Stimulated activated naive CD8-positive, alpha-beta T cell treated with anti-CD3 and anti-CD28 coated beads, Interleukin-15, Interleukin-2, amounts not matched to agents 100 ng/mL and 50 ng/mL, for 24 hours (primary cell): ENCODE measurements around the gene CACNA1C.

ENCODE experiments used
- H3K27ac Mint-ChIP-seq: one replicate; pipeline ENCODE4 v1.8.0; 2021; ENCODE audit warnings: mild to moderate bottlenecking, mixed read lengths
- H3K27me3 Mint-ChIP-seq: one replicate; pipeline ENCODE4 v1.8.0; 2021; ENCODE audit warnings: mixed read lengths
- H3K36me3 Mint-ChIP-seq: one replicate; pipeline ENCODE4 v1.8.0; 2021; ENCODE audit warnings: low read depth, mixed read lengths
- H3K4me1 Mint-ChIP-seq: one replicate; pipeline ENCODE4 v1.8.0; 2021; ENCODE audit warnings: low read depth, mixed read lengths
- H3K4me3 Mint-ChIP-seq: one replicate; pipeline ENCODE4 v1.8.0; 2021; ENCODE audit warnings: mild to moderate bottlenecking, mixed read lengths
- H3K9me3 Mint-ChIP-seq: one replicate; pipeline ENCODE4 v1.8.0; 2021; ENCODE audit warnings: mixed read lengths

The CACNA1C gene

GRCh38 chr12:2431810-2432209 lies 379.0 kb downstream of the CACNA1C start:
- Mint-ChIP-seq H3K36me3 (no peaks in the 10 kb centered on the region), H3K4me3 (no peak overlapping the region), H3K9me3 (no peaks in the 10 kb centered on the region), H3K4me1 (no peaks in the 10 kb centered on the region), H3K27ac (no peak overlapping the region), H3K27me3 (no peaks in the 10 kb centered on the region)

GRCh38 chr12:2432856-2433255 lies 380.1 kb downstream of the CACNA1C start:
- H3K27me3 Mint-ChIP-seq: no peaks in the 10 kb centered on the region
- no peaks in the 10 kb centered on the region for H3K4me1 Mint-ChIP-seq
- peaks cover 4% of the 10 kb centered on the region for H3K9me3 Mint-ChIP-seq
- no peak overlapping the region for H3K4me3 Mint-ChIP-seq
- H3K27ac Mint-ChIP-seq: no peak overlapping the region
- no peaks in the 10 kb centered on the region for H3K36me3 Mint-ChIP-seq

GRCh38 chr12:2435511-2435910 lies 382.7 kb downstream of the CACNA1C start:
- H3K27me3 Mint-ChIP-seq: no peaks in the 10 kb centered on the region
- H3K9me3 Mint-ChIP-seq: peaks cover 5% of the 10 kb centered on the region
- no peaks in the 10 kb centered on the region for H3K4me1 Mint-ChIP-seq
- no peak overlapping the region for H3K4me3 Mint-ChIP-seq
- no peak overlapping the region for H3K27ac Mint-ChIP-seq
- no peaks in the 10 kb centered on the region for H3K36me3 Mint-ChIP-seq

- Mint-ChIP-seq H3K27me3 (no peaks in the 10 kb centered on the region), H3K4me3 (no peak overlapping the region), H3K4me1 (no peaks in the 10 kb centered on the region), H3K27ac (no peak overlapping the region), H3K9me3 (peaks cover 5% of the 10 kb centered on the region), H3K36me3 (no peaks in the 10 kb centered on the region)
These were observed 386.7 kb downstream of the CACNA1C start for GRCh38 chr12:2439332-2440100.

GRCh38 chr12:2443776-2444175 lies 391.0 kb downstream of the CACNA1C start:
- Mint-ChIP-seq H3K4me1 (no peaks in the 10 kb centered on the region), H3K4me3 (no peak overlapping the region), H3K36me3 (no peaks in the 10 kb centered on the region), H3K27me3 (no peaks in the 10 kb centered on the region), H3K9me3 (no peaks in the 10 kb centered on the region), H3K27ac (no peak overlapping the region)

- no peaks in the 10 kb centered on the region for H3K4me1 Mint-ChIP-seq
- H3K27me3 Mint-ChIP-seq: no peaks in the 10 kb centered on the region
- H3K36me3 Mint-ChIP-seq: no peaks in the 10 kb centered on the region
- H3K4me3 Mint-ChIP-seq: no peak overlapping the region
- no peaks in the 10 kb centered on the region for H3K9me3 Mint-ChIP-seq
- no peak overlapping the region for H3K27ac Mint-ChIP-seq
These were observed 393.2 kb downstream of the CACNA1C start for GRCh38 chr12:2445968-2446367.

GRCh38 chr12:2447861-2448260 lies 395.1 kb downstream of the CACNA1C start:
- Mint-ChIP-seq H3K27ac (no peak overlapping the region), H3K4me3 (no peak overlapping the region), H3K4me1 (no peaks in the 10 kb centered on the region), H3K9me3 (no peaks in the 10 kb centered on the region), H3K36me3 (no peaks in the 10 kb centered on the region), H3K27me3 (no peaks in the 10 kb centered on the region)

GRCh38 chr12:2449586-2449985 lies 396.8 kb downstream of the CACNA1C start:
- no peaks in the 10 kb centered on the region for H3K4me1 Mint-ChIP-seq
- H3K4me3 Mint-ChIP-seq: no peak overlapping the region
- H3K27ac Mint-ChIP-seq: no peak overlapping the region
- no peaks in the 10 kb centered on the region for H3K9me3 Mint-ChIP-seq
- H3K27me3 Mint-ChIP-seq: no peaks in the 10 kb centered on the region
- no peaks in the 10 kb centered on the region for H3K36me3 Mint-ChIP-seq

GRCh38 chr12:2450553-2450952 lies 397.8 kb downstream of the CACNA1C start:
- Mint-ChIP-seq H3K4me3 (no peak overlapping the region), H3K4me1 (no peaks in the 10 kb centered on the region), H3K9me3 (no peaks in the 10 kb centered on the region), H3K36me3 (no peaks in the 10 kb centered on the region), H3K27ac (no peak overlapping the region), H3K27me3 (no peaks in the 10 kb centered on the region)

- no peak overlapping the region for H3K27ac Mint-ChIP-seq
- no peaks in the 10 kb centered on the region for H3K4me1 Mint-ChIP-seq
These were observed 398.2 kb downstream of the CACNA1C start for GRCh38 chr12:2451025-2451424.

GRCh38 chr12:2451497-2451896 lies 398.7 kb downstream of the CACNA1C start:
- no peaks in the 10 kb centered on the region for H3K36me3 Mint-ChIP-seq
- H3K4me1 Mint-ChIP-seq: no peaks in the 10 kb centered on the region
- no peaks in the 10 kb centered on the region for H3K9me3 Mint-ChIP-seq
- H3K27ac Mint-ChIP-seq: no peak overlapping the region
- H3K27me3 Mint-ChIP-seq: no peaks in the 10 kb centered on the region
- no peak overlapping the region for H3K4me3 Mint-ChIP-seq

More at GRCh38 chr12:2451025-2451424, 398.2 kb downstream of the CACNA1C start:
- Mint-ChIP-seq H3K9me3 (no peaks in the 10 kb centered on the region), H3K4me3 (no peak overlapping the region), H3K36me3 (no peaks in the 10 kb centered on the region), H3K27me3 (no peaks in the 10 kb centered on the region)

GRCh38 chr12:2453076-2453760 lies 400.4 kb downstream of the CACNA1C start:
- Mint-ChIP-seq H3K27me3 (no peaks in the 10 kb centered on the region), H3K36me3 (no peaks in the 10 kb centered on the region), H3K4me1 (no peaks in the 10 kb centered on the region), H3K4me3 (no peak overlapping the region), H3K27ac (no peak overlapping the region), H3K9me3 (no peaks in the 10 kb centered on the region)

GRCh38 chr12:2453761-2454090 lies 400.9 kb downstream of the CACNA1C start:
- no peaks in the 10 kb centered on the region for H3K36me3 Mint-ChIP-seq
- H3K9me3 Mint-ChIP-seq: no peaks in the 10 kb centered on the region
- no peaks in the 10 kb centered on the region for H3K4me1 Mint-ChIP-seq
- no peak overlapping the region for H3K27ac Mint-ChIP-seq
- no peak overlapping the region for H3K4me3 Mint-ChIP-seq
- H3K27me3 Mint-ChIP-seq: no peaks in the 10 kb centered on the region

GRCh38 chr12:2454601-2455177 lies 401.9 kb downstream of the CACNA1C start:
- Mint-ChIP-seq H3K27ac (no peak overlapping the region), H3K4me3 (no peak overlapping the region), H3K9me3 (no peaks in the 10 kb centered on the region), H3K27me3 (no peaks in the 10 kb centered on the region), H3K4me1 (no peaks in the 10 kb centered on the region), H3K36me3 (no peaks in the 10 kb centered on the region)

GRCh38 chr12:2455410-2455809 lies 402.6 kb downstream of the CACNA1C start:
- H3K4me1 Mint-ChIP-seq: no peaks in the 10 kb centered on the region
- H3K36me3 Mint-ChIP-seq: no peaks in the 10 kb centered on the region
- H3K9me3 Mint-ChIP-seq: no peaks in the 10 kb centered on the region
- H3K27ac Mint-ChIP-seq: no peak overlapping the region
- H3K4me3 Mint-ChIP-seq: no peak overlapping the region
- H3K27me3 Mint-ChIP-seq: no peaks in the 10 kb centered on the region
